Measurements from ENCODE around the gene HUNK. TPM values are rescaled to one million over a fixed set of nuclear protein-coding genes. Genes with fewer than 3 reads are reported as not detected.

The HUNK gene
- total RNA-seq, 4 donors from 2014 or later: 4.8 to 5.9 (median 5.6) TPM

DNA sequence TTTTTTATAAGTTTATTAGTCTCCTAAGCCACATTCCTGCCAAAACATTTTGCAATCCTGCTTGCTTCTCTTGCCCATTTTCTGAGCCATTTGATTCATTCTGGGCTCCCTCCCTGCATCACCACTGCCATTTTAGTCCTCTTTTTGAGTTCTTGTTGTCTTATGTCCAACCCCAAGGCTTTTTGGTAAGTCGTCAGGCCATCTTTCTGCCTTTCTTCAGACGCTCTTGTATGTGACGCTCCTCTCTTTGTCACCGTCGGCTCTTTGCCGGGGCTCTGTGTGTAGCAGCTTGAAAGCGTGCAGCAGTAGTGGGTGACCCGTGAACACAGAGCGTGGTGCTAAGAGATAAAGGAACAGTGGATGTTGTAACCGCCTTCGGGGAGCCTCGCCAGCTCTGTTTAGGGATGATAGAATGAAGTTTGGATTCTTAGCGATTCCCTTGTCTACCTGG is 14.6 kb downstream of the HUNK start:
- H3K9me3 ChIP-seq: no peaks in the 10 kb centered on the region
- H3K36me3 ChIP-seq: no peaks in the 10 kb centered on the region
- no peak overlapping the region for H3K4me3 ChIP-seq
- H3K4me1 ChIP-seq: peaks cover 25% of the 10 kb centered on the region
- DNase-seq (ENCODE audit: low spot score in 2 of 2): peak in 1 of 2 donors; percentile 74
- TF ChIP-seq POLR2AphosphoS5 (IDR thresholded peaks at IDR 0.05) (no peak), EP300 (IDR thresholded peaks at IDR 0.05) (no peak), POLR2A (IDR thresholded peaks at IDR 0.05) (no peak)
- TF ChIP-seq, protein P1, sequence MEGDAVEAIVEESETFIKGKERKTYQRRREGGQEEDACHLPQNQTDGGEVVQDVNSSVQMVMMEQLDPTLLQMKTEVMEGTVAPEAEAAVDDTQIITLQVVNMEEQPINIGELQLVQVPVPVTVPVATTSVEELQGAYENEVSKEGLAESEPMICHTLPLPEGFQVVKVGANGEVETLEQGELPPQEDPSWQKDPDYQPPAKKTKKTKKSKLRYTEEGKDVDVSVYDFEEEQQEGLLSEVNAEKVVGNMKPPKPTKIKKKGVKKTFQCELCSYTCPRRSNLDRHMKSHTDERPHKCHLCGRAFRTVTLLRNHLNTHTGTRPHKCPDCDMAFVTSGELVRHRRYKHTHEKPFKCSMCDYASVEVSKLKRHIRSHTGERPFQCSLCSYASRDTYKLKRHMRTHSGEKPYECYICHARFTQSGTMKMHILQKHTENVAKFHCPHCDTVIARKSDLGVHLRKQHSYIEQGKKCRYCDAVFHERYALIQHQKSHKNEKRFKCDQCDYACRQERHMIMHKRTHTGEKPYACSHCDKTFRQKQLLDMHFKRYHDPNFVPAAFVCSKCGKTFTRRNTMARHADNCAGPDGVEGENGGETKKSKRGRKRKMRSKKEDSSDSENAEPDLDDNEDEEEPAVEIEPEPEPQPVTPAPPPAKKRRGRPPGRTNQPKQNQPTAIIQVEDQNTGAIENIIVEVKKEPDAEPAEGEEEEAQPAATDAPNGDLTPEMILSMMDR (IDR thresholded peaks at IDR 0.05): no peak
- no peaks in the 10 kb centered on the region for H3K27me3 ChIP-seq
- 62% methylated on average over 13 of the region's 13 CpGs for WGBS
- no peak overlapping the region for H3K27ac ChIP-seq

DNA sequence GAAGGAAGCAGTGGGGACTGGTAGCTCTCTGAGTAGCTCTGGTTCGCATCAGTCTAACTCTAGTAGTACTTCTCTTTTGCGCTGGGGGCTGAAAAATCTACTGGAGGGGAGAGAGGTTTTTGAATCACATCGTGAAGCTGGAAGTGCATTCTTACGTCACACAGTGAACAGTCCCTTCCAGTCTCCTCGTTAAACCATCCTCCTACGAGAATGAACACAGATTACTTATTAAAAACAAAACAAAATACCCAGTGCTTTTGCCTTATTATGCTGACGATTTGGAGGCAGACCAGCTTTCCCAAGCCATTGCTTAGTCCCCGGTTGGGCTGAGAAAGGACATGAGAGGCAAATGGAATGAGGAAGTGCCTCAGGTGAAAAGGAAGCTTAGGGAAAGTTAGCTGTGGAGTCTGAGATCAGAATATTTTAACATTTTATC is 16.1 kb downstream of the HUNK start:
- Histone ChIP-seq H3K27me3 (no peaks in the 10 kb centered on the region), H3K27ac (no peak overlapping the region), H3K4me3 (no peak overlapping the region), H3K4me1 (peaks cover 25% of the 10 kb centered on the region), H3K9me3 (no peaks in the 10 kb centered on the region), H3K36me3 (no peaks in the 10 kb centered on the region)
- DNase-seq (ENCODE audit: low spot score in 2 of 2): no peak
- 18% methylated on average over 8 of the region's 8 CpGs for WGBS
- TF ChIP-seq EP300 (IDR thresholded peaks at IDR 0.05) (no peak), POLR2AphosphoS5 (IDR thresholded peaks at IDR 0.05) (no peak), POLR2A (IDR thresholded peaks at IDR 0.05) (no peak)
- TF ChIP-seq, protein P1 (IDR thresholded peaks at IDR 0.05): no peak

DNA sequence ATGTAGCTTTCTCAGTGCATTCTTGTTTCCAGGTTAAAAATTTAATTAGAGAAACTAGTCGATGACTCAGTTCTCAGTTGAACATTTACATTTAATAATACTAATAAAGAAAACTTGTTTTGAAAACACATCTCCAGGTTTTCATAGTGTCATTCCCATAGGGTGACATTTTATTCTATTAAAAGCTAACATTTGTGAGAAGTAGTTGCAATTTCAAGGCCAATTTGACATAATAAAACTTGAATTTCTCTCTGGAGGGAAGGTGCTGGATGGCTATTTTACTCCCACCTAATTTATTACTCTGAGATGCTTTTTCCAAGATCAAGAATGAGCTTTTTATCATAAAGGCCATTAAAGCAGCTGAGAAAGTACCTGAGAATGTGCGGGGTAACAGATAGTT is 16.6 kb downstream of the HUNK start:
- H3K27ac ChIP-seq: no peak overlapping the region
- 69% methylated on average over 2 of the region's 2 CpGs for WGBS

DNA sequence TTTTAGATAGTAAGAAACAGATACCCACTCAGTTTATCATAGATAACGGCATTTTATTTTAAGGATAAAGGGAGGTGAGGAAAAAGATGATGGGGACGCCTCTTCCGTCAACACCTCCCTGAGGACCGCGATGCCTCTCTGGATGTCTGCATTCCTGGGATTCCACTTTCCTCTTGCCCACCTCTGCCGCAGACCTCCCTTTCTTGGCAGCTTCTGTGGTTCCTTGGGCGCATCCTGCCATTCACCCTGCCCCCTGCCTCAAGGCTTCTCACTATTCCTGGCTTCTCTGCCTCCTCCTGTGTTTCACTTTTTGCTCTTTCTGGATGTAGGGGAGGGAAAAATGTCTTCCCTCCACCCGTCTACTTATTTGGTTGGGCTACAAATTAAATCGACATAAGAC is 19.9 kb downstream of the HUNK start:
- H3K27ac ChIP-seq: no peak overlapping the region
- no peak overlapping the region for H3K4me3 ChIP-seq
- no peaks in the 10 kb centered on the region for H3K36me3 ChIP-seq
- peak in 1 of 2 donors; percentile 20 for DNase-seq (ENCODE audit: low spot score in 2 of 2)
- WGBS: 67% methylated on average over 9 of the region's 9 CpGs
- TF ChIP-seq, protein P1 (IDR thresholded peaks at IDR 0.05): no peak
- TF ChIP-seq EP300 (IDR thresholded peaks at IDR 0.05) (no peak), POLR2AphosphoS5 (IDR thresholded peaks at IDR 0.05) (no peak)
- H3K4me1 ChIP-seq: peaks cover 19% of the 10 kb centered on the region
- H3K9me3 ChIP-seq: no peaks in the 10 kb centered on the region
- no peaks in the 10 kb centered on the region for H3K27me3 ChIP-seq

More for the DNA sequence above, 16.6 kb downstream of the HUNK start:
- H3K4me3 ChIP-seq: no peak overlapping the region
- H3K4me1 ChIP-seq: peaks cover 25% of the 10 kb centered on the region
- DNase-seq (ENCODE audit: low spot score in 2 of 2): no peak
- H3K27me3 ChIP-seq: no peaks in the 10 kb centered on the region
- H3K36me3 ChIP-seq: no peaks in the 10 kb centered on the region
- TF ChIP-seq, protein P1 (IDR thresholded peaks at IDR 0.05): no peak
- H3K9me3 ChIP-seq: no peaks in the 10 kb centered on the region

DNA sequence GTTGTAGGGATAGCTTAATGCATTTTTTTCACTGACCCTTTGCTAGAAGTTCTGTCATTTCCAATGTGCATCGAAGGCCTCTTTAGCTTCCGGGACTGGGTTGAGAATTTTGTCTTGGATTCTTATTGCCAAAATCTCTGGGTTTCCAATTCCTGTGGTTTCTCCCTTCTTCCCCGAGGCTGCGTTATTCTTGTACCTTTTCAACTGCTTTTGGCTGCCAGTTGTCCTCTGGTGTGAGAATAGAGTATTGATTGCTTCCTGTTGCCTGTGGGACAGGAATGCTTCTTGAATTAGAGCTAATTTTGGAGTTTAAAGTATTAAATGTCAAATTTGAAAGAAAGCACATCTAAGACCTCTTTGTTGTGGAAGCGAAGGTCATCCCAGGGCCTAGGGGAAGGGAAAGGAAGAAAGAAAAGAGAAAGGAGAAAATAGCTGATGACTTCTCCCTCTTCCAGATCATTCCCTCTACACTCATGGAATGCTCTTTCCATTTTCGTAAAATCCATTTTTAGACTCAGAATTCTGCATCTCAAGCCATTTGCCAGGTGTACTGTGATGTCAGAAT is 21.1 kb downstream of the HUNK start:
- Histone ChIP-seq H3K27me3 (no peaks in the 10 kb centered on the region), H3K36me3 (no peaks in the 10 kb centered on the region), H3K9me3 (no peaks in the 10 kb centered on the region), H3K4me3 (no peak overlapping the region), H3K4me1 (peaks cover 13% of the 10 kb centered on the region), H3K27ac (no peak overlapping the region)
- no peak for DNase-seq (ENCODE audit: low spot score in 2 of 2)
- 64% methylated on average over 6 of the region's 6 CpGs for WGBS
- TF ChIP-seq, protein P1 (IDR thresholded peaks at IDR 0.05): no peak
- TF ChIP-seq POLR2A (IDR thresholded peaks at IDR 0.05) (no peak), POLR2AphosphoS5 (IDR thresholded peaks at IDR 0.05) (no peak), EP300 (IDR thresholded peaks at IDR 0.05) (no peak)

All from suprapubic skin (tissue), 4 donors.